DOHH2 (cell line): ENCODE data around the gene C5orf15.
"Not testable (repeated sequence)": the region's sequence is repeated elsewhere in the genome, so short reads cannot be mapped to it uniquely, and the experiment has no call there.

Experiments used
- H3F3A ChIP-seq: fragments of 200-600 bp; sonication (generic), shearing (Covaris generic); 2 replicates; pipeline ENCODE4 v1.6.0; 2016; ENCODE audit warnings: antibody characterized with exemption, mild to moderate bottlenecking; ENCODE audit not compliant: control insufficient read depth, insufficient read depth
- H3K27ac ChIP-seq: fragments of 200-600 bp; sonication (generic); 2 replicates; pipeline ENCODE4 v1.5.1; 2014; ENCODE audit warnings: low read depth, mild to moderate bottlenecking, low read length, moderate library complexity
- H3K27me3 ChIP-seq: fragments of 200-600 bp; sonication (generic); 2 replicates; pipeline ENCODE4 v1.6.1; 2014; ENCODE audit warnings: mild to moderate bottlenecking, low read length, mixed read lengths; ENCODE audit not compliant: control insufficient read depth
- H3K36me3 ChIP-seq: fragments of 200-600 bp; sonication (generic); 2 replicates; pipeline ENCODE4 v1.6.1; 2014; ENCODE audit warnings: mild to moderate bottlenecking, low read length, moderate library complexity, mixed read lengths; ENCODE audit not compliant: control insufficient read depth
- H3K4me1 ChIP-seq: fragments of 200-600 bp; sonication (generic); 2 replicates; pipeline ENCODE4 v1.6.1; 2014; ENCODE audit warnings: mild to moderate bottlenecking, low read length, mixed read lengths; ENCODE audit not compliant: control insufficient read depth
- H3K4me2 ChIP-seq: fragments of 200-600 bp; sonication (generic); 2 replicates; pipeline ENCODE4 v1.6.0; 2014; ENCODE audit warnings: mild to moderate bottlenecking, low read length, moderate library complexity
- H3K4me3 ChIP-seq: fragments of 200-600 bp; sonication (generic); 2 replicates; pipeline ENCODE4 v1.5.1; 2014; ENCODE audit warnings: mild to moderate bottlenecking, low read length, mixed read lengths
- H3K79me2 ChIP-seq: fragments of 200-600 bp; sonication (generic); 2 replicates; pipeline ENCODE4 v1.6.1; 2014; ENCODE audit warnings: mild to moderate bottlenecking, low read length, mixed read lengths; ENCODE audit not compliant: control insufficient read depth
- H3K9me2 ChIP-seq: fragments of 200-600 bp; sonication (generic); replicated peaks from 2 replicates; pipeline ENCODE4 v1.6.1; 2014; ENCODE audit warnings: mild to moderate bottlenecking, low read length, mixed read lengths; ENCODE audit not compliant: control insufficient read depth
- H3K9me3 ChIP-seq: fragments of 200-600 bp; sonication (generic); 2 replicates; pipeline ENCODE4 v1.6.1; 2014; ENCODE audit warnings: antibody characterized with exemption, low read length, mixed read lengths; ENCODE audit not compliant: control insufficient read depth, insufficient read depth
- H4K20me1 ChIP-seq: fragments of 200-600 bp; sonication (generic); 2 replicates; pipeline ENCODE4 v1.6.0; 2014; ENCODE audit warnings: low read depth, mild to moderate bottlenecking, antibody characterized with exemption, low read length, moderate library complexity; ENCODE audit not compliant: control insufficient read depth, insufficient read depth
- EZH2phosphoT487 ChIP-seq: fragments of 200-600 bp; sonication (generic); IDR thresholded peaks from 2 replicates; pipeline ENCODE4 v1.6.1; 2017; ENCODE audit warnings: borderline replicate concordance, mild to moderate bottlenecking, antibody characterized with exemption, low read length, moderate library complexity, mixed read lengths
- TF ChIP-seq, protein P1 (sequence below): fragments of 200-600 bp; sonication (generic); IDR thresholded peaks from one replicate; pipeline ENCODE4 v1.5.1; 2014; ENCODE audit warnings: antibody characterized with exemption, mild to moderate bottlenecking, low read depth, low read length; ENCODE audit not compliant: poor library complexity, severe bottlenecking

C5orf15 gene

DNA sequence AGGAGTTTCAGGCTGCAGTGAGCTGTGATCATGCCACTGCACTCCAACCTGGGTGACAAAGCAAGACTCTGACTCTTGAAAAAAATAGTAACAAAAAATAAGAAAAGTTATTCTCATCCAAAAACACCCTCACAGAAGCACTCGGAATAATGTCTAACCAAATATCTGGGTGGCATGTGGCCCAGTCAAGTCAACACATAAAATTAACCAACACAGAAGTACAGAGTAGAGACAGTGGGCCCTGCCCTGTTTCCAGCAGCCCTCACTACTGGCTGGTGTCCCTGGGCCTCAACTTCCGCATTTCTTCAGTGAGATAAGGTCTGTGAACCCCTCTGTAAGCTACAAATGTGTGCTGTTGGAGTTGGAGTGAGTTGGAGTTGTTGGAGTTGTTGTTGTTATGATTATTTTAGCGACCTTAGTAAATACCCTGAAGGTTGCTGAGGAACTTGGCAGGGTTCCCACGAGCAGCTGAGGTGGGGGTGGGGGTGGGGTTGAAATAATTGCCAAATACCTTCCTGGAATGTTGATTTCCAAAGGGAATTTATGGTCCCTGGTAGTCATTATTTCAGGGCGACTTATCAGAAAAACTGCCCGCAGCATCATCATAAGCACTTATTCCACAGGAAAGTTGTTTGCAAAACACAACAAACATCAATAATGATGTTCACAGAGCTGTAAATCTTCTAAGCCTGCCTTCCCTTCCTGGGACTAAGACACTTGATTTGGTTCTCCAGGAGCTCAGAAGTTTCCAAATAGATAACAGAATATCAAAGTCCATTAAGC lies 30.2 kb downstream of the C5orf15 start:
- H3K27ac ChIP-seq = peak overlapping the region; percentile 97
- H3K79me2 ChIP-seq = no peaks in the 10 kb centered on the region
- peak overlapping the region; percentile 50 for H3K4me2 ChIP-seq
- H4K20me1 ChIP-seq = no peaks in the 10 kb centered on the region
- H3K27me3 ChIP-seq = no peaks in the 10 kb centered on the region
- peaks cover 86% of the 10 kb centered on the region for H3K4me1 ChIP-seq
- H3K9me3 ChIP-seq = peaks cover 7% of the 10 kb centered on the region; the same call in 1 of the 2 replicates
- H3K9me2 ChIP-seq = no peaks in the 10 kb centered on the region
- peaks cover 68% of the 10 kb centered on the region for H3F3A ChIP-seq
- peak overlapping the region; percentile 21 for H3K4me3 ChIP-seq
- TF ChIP-seq, protein P1, sequence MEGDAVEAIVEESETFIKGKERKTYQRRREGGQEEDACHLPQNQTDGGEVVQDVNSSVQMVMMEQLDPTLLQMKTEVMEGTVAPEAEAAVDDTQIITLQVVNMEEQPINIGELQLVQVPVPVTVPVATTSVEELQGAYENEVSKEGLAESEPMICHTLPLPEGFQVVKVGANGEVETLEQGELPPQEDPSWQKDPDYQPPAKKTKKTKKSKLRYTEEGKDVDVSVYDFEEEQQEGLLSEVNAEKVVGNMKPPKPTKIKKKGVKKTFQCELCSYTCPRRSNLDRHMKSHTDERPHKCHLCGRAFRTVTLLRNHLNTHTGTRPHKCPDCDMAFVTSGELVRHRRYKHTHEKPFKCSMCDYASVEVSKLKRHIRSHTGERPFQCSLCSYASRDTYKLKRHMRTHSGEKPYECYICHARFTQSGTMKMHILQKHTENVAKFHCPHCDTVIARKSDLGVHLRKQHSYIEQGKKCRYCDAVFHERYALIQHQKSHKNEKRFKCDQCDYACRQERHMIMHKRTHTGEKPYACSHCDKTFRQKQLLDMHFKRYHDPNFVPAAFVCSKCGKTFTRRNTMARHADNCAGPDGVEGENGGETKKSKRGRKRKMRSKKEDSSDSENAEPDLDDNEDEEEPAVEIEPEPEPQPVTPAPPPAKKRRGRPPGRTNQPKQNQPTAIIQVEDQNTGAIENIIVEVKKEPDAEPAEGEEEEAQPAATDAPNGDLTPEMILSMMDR = no peak
- no peak for TF ChIP-seq EZH2phosphoT487
- H3K36me3 ChIP-seq = peaks cover 3% of the 10 kb centered on the region; the same call in 1 of the 2 replicates

DNA sequence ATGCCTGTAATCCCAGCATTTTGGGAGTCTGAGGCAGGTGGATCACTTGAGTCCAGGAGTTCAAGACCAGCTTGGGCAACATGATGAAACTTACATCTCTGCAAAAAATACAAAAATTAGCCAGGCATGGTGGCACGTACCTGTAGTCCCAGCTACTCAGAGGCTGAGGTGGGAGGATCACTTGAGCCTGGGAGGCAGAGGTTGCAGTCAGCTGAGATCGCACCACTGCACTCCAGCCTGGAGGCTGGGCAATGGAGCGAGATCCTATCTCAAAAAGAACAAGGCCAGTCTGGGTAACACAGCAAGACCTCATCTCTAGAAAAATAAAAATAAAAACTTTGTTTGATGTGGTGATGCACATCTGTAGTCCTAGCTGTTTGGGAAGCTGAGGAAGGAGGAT lies 30.8 kb downstream of the C5orf15 start:
- not testable (repeated sequence) for H4K20me1 ChIP-seq, H3K36me3 ChIP-seq, H3K79me2 ChIP-seq, H3K9me3 ChIP-seq, H3K9me2 ChIP-seq, H3K27me3 ChIP-seq
- Histone ChIP-seq H3K4me2 (peak overlapping the region; percentile 50), H3K4me3 (peak overlapping the region; percentile 21), H3F3A (peaks cover 71% of the 10 kb centered on the region), H3K4me1 (peaks cover 92% of the 10 kb centered on the region), H3K27ac (peak overlapping the region; percentile 97)

DNA sequence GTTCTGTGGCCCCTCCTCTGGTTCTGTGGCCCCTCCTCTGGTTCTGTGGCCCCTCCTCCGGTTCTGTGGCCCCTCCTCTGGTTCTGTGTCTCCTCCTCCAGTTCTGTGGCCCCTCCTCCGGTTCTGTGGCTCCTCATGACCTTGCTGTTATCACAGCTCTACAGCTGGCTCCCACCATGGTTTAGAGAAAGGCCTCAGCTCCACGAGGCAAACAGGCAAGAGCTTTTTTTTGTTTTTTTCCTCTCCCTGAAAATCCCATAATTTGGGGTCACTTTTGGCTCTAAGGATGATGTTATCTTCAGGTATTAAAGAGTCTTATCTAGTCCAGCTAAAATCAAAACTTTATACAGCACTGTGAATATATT lies 31.8 kb downstream of the C5orf15 start:
- Histone ChIP-seq H3K4me1 (peaks cover 99% of the 10 kb centered on the region), H4K20me1 (no peaks in the 10 kb centered on the region), H3K4me2 (peak overlapping the region; percentile 50), H3F3A (peaks cover 71% of the 10 kb centered on the region), H3K36me3 (peaks cover 3% of the 10 kb centered on the region; the same call in 1 of the 2 replicates), H3K27ac (peak overlapping the region; percentile 97), H3K4me3 (peak overlapping the region; percentile 21; the same call in 1 of the 2 replicates), H3K79me2 (no peaks in the 10 kb centered on the region), H3K9me2 (no peaks in the 10 kb centered on the region), H3K27me3 (no peaks in the 10 kb centered on the region), H3K9me3 (peaks cover 7% of the 10 kb centered on the region; the same call in 1 of the 2 replicates)
- TF ChIP-seq, protein P1 = no peak
- TF ChIP-seq EZH2phosphoT487 = no peak

DNA sequence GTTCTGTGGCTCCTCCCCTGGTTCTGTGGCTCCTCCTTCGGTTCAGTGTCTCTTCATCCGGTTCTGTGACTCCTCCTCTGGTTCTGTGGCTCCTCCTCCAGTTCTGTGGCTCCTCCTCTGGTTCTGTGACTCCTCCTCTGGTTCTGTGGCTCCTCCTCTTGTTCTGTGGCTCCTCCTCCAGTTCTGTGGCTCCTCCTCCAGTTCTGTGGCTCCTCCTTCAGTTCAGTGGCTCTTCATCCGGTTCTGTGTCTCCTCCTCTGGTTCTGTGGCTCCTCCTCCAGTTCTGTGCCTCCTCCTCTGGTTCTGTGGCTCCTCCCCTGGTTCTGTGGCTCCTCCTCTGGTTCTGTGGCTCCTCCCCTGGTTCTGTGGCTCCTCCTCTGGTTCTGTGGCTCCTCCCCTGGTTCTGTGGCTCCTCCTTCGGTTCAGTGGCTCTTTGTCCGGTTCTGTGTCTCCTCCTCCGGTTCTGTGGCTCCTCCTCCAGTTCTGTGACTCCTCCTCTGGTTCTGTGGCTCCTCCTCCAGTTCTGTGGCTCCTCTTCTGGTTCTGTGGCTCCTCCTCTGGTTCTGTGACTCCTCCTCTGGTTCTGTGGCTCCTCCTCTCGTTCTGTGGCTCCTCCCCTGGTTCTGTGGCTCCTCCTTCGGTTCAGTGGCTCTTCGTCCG lies 32.3 kb downstream of the C5orf15 start:
- Histone ChIP-seq H3K27ac (peak overlapping the region; percentile 97), H3K4me1 (peaks cover 99% of the 10 kb centered on the region), H3K4me3 (peak overlapping the region; percentile 66), H3K4me2 (peak overlapping the region; percentile 87), H3F3A (peaks cover 71% of the 10 kb centered on the region)
- not testable (repeated sequence) for H3K9me3 ChIP-seq, H3K36me3 ChIP-seq, H3K79me2 ChIP-seq, H3K27me3 ChIP-seq, H3K9me2 ChIP-seq, H4K20me1 ChIP-seq
